CD14-positive monocyte (primary cell): ENCODE data around the gene SP110. TPM values are rescaled to one million over a fixed set of nuclear protein-coding genes. Genes with fewer than 3 reads are reported as not detected.

Experiments
- DNase-seq, 3 donors: peaks; one replicate each; pipeline ENCODE4 v3.0.0-alpha.2; 2011 to 2022
- H2AFZ ChIP-seq: 2 replicates; pipeline ENCODE4 v1.6.0; 2012; ENCODE audit warnings: mild to moderate bottlenecking, low read depth, low read length, inconsistent platforms; ENCODE audit not compliant: insufficient read depth, poor library complexity, severe bottlenecking
- H3K27ac ChIP-seq, 2 donors: 1 replicate in 1 of 2; 2 replicates in 1 of 2; pipeline ENCODE4 v1.5.1; 2012 to 2013; ENCODE audit warnings: low read length in 2 of 2, control low read depth in 1 of 2, inconsistent platforms in 1 of 2, low read depth in 1 of 2, mild to moderate bottlenecking in 1 of 2
- H3K27me3 ChIP-seq, 2 donors: one replicate each; pipeline versions ENCODE4 v1.6.0 to v1.6.1; 2011 to 2013; ENCODE audit warnings: low read length in 2 of 2; ENCODE audit not compliant: control insufficient read depth in 2 of 2, insufficient read depth in 2 of 2
- H3K36me3 ChIP-seq, 2 donors: replicated peaks in 1 of 2; 1 replicate in 1 of 2; 2 replicates in 1 of 2; pipeline versions ENCODE4 v1.5.1 to v1.6.1; 2012 to 2013; ENCODE audit warnings: low read length in 2 of 2, control low read depth in 1 of 2, inconsistent platforms in 1 of 2, mild to moderate bottlenecking in 1 of 2; ENCODE audit not compliant: insufficient read depth in 2 of 2, control insufficient read depth in 1 of 2
- H3K4me1 ChIP-seq, 2 donors: 1 replicate in 1 of 2; 2 replicates in 1 of 2; pipeline versions ENCODE4 v1.5.1 to v1.6.1; 2012 to 2013; ENCODE audit warnings: low read length in 2 of 2, control low read depth in 1 of 2, inconsistent platforms in 1 of 2, mild to moderate bottlenecking in 1 of 2, moderate library complexity in 1 of 2; ENCODE audit not compliant: insufficient read depth in 2 of 2, control insufficient read depth in 1 of 2
- H3K4me2 ChIP-seq: replicated peaks from 2 replicates; pipeline ENCODE3; 2012; ENCODE audit warnings: low read length, moderate library complexity, mild to moderate bottlenecking; ENCODE audit not compliant: poor library complexity, severe bottlenecking; ENCODE audit errors: extremely low read depth
- H3K4me3 ChIP-seq, 3 experiments: fragments of 200-600 bp in 1 of 3; sonication (generic) in 1 of 3; replicated peaks in 1 of 3; 1 replicate in 2 of 3; 2 replicates in 1 of 3; pipeline ENCODE4 v1.5.1; 2011 to 2013; ENCODE audit warnings: low read length in 3 of 3, mild to moderate bottlenecking in 3 of 3, control low read depth in 2 of 3, low read depth in 2 of 3, inconsistent platforms in 1 of 3, moderate library complexity in 1 of 3
- H3K79me2 ChIP-seq: 2 replicates; pipeline ENCODE4 v1.6.0; 2012; ENCODE audit warnings: mild to moderate bottlenecking, control low read depth, inconsistent platforms, low read length, moderate library complexity; ENCODE audit not compliant: insufficient read depth
- H3K9ac ChIP-seq: 2 replicates; pipeline ENCODE4 v1.6.0; 2017; ENCODE audit warnings: low read length, mild to moderate bottlenecking; ENCODE audit not compliant: insufficient read depth, poor library complexity, severe bottlenecking
- H3K9me3 ChIP-seq, 2 donors: replicated peaks in 1 of 2; 1 replicate in 1 of 2; 2 replicates in 1 of 2; pipeline versions ENCODE4 v1.5.1 to v1.6.1; 2012 to 2013; ENCODE audit warnings: low read length in 2 of 2, control low read depth in 1 of 2; ENCODE audit not compliant: control insufficient read depth in 1 of 2, insufficient read depth in 1 of 2
- H4K20me1 ChIP-seq: 2 replicates; pipeline ENCODE4 v1.6.0; 2012; ENCODE audit warnings: mild to moderate bottlenecking, low read length, control low read depth, moderate library complexity; ENCODE audit not compliant: insufficient read depth
- H3K27ac Mint-ChIP-seq, 7 donors: one replicate each; pipeline ENCODE4 v1.8.0; 2020; ENCODE audit warnings: mild to moderate bottlenecking in 7 of 7, mixed read lengths in 7 of 7, moderate library complexity in 6 of 7, inconsistent platforms in 2 of 7
- H3K27me3 Mint-ChIP-seq, 3 donors: one replicate each; pipeline ENCODE4 v1.8.0; 2021 to 2022; ENCODE audit warnings: low read depth in 3 of 3, mild to moderate bottlenecking in 3 of 3, mixed read lengths in 3 of 3, moderate library complexity in 3 of 3, inconsistent platforms in 1 of 3
- H3K36me3 Mint-ChIP-seq, 2 donors: one replicate each; pipeline ENCODE4 v1.8.0; 2020; ENCODE audit warnings: mixed read lengths in 2 of 2, inconsistent platforms in 1 of 2, mild to moderate bottlenecking in 1 of 2
- H3K4me1 Mint-ChIP-seq: one replicate; pipeline ENCODE4 v1.8.0; 2020; ENCODE audit warnings: mild to moderate bottlenecking, mixed read lengths
- H3K4me3 Mint-ChIP-seq, 2 donors: one replicate each; pipeline ENCODE4 v1.8.0; 2020; ENCODE audit warnings: mild to moderate bottlenecking in 2 of 2, mixed read lengths in 2 of 2, moderate library complexity in 1 of 2
- H3K9me3 Mint-ChIP-seq, 7 donors: one replicate each; pipeline ENCODE4 v1.8.0; 2020 to 2022; ENCODE audit warnings: mixed read lengths in 7 of 7, mild to moderate bottlenecking in 6 of 7, moderate library complexity in 6 of 7, inconsistent platforms in 2 of 7
- WGBS: methylation state at CpG from one replicate; pipeline ENCODE4 v1.1.5; 2013; ENCODE audit warnings: missing lambda C conversion rate; ENCODE audit not compliant: insufficient coverage; 5-methylcytosine and 5-hydroxymethylcytosine counted together
- intact Hi-C, 2 donors: fragments of 100-400 bp; cut with micrococcal nuclease; formaldehyde crosslinking; loops; one replicate each; pipeline versions ENCODE4 v1.15.0 to v1.15.1; 2023
- polyA plus RNA-seq, 3 donors: library from polyadenylated mRNA; depleted of rRNA in 1 of 3; unstranded in 2 of 3; stranded (reverse) in 1 of 3; fragments of 300-500 nt in 2 of 3; fragments of >200 nt in 1 of 3; fragmentation: Illumina TruSeq in 2 of 3; gene quantifications; 1 replicate in 2 of 3; 2 replicates in 1 of 3; pipeline ENCODE4 v1.2.3, GENCODE V29; 2012 to 2021
- TF ChIP-seq, protein P1 (sequence below): fragments of 200-600 bp; IDR thresholded peaks from one replicate; pipeline ENCODE4 v1.8.0; 2022; ENCODE audit warnings: antibody characterized with exemption, mild to moderate bottlenecking

The SP110 gene
- polyA plus RNA-seq, 3 donors = 39.1 to 66.1 (median 65.5) TPM

DNA sequence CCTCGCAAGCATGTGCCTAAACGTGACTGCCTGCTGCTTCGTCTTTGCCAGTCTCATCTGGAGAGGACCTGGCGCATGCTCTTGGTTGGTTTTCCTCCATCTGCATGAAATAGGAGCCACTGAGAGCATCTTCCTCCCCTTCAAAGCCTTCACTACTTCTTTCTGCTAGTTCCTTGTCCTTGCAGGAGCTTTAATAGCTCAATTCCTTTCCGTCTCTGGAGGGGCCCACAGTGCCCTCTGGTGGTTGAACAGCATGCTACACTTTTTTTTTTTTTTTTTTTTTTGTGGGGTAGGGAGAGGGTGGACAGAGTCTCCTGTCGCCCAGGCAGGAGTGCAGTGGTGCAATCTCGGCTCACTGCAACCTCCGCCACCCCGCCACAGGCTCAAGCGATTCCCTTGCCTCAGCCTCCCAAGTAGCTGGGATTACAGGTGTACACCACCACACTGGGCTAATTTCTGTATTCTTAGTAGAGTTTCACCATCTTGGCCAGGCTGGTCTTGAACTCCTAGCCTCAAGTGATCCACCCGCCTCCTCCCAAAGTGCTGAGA is 59.6 kb downstream of the SP110 start:
- Histone ChIP-seq H3K27ac (no peak overlapping the region), H2AFZ (no peak overlapping the region), H3K4me2 (no peak overlapping the region), H3K9ac (no peak overlapping the region), H3K36me3 (peaks cover 0 to 14% of the 10 kb centered on the region in 2 donors), H3K79me2 (no peaks in the 10 kb centered on the region), H4K20me1 (no peaks in the 10 kb centered on the region), H3K4me1 (peaks cover 4 to 6% of the 10 kb centered on the region in 2 donors), H3K4me3 (no peak overlapping the region), H3K9me3 (no peaks in the 10 kb centered on the region), H3K27me3 (no peaks in the 10 kb centered on the region)
- Mint-ChIP-seq H3K27ac (peak overlapping the region in 3 of 7 donors; percentile 32 to 83 (median 54)), H3K4me1 (peaks cover 25% of the 10 kb centered on the region), H3K27me3 (peaks cover 1 to 5% (median 1%) of the 10 kb centered on the region in 3 donors), H3K4me3 (no peak overlapping the region), H3K36me3 (peaks cover 21 to 25% of the 10 kb centered on the region in 2 donors), H3K9me3 (peaks cover 3 to 11% (median 4%) of the 10 kb centered on the region in 7 donors)
- intact Hi-C loops = no loop called here
- 27% methylated on average over 8 of the region's 11 CpGs for WGBS
- DNase-seq = peak; percentile 44 to 57 (median 52)
- TF ChIP-seq, protein P1, sequence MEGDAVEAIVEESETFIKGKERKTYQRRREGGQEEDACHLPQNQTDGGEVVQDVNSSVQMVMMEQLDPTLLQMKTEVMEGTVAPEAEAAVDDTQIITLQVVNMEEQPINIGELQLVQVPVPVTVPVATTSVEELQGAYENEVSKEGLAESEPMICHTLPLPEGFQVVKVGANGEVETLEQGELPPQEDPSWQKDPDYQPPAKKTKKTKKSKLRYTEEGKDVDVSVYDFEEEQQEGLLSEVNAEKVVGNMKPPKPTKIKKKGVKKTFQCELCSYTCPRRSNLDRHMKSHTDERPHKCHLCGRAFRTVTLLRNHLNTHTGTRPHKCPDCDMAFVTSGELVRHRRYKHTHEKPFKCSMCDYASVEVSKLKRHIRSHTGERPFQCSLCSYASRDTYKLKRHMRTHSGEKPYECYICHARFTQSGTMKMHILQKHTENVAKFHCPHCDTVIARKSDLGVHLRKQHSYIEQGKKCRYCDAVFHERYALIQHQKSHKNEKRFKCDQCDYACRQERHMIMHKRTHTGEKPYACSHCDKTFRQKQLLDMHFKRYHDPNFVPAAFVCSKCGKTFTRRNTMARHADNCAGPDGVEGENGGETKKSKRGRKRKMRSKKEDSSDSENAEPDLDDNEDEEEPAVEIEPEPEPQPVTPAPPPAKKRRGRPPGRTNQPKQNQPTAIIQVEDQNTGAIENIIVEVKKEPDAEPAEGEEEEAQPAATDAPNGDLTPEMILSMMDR = peak; percentile 87

DNA sequence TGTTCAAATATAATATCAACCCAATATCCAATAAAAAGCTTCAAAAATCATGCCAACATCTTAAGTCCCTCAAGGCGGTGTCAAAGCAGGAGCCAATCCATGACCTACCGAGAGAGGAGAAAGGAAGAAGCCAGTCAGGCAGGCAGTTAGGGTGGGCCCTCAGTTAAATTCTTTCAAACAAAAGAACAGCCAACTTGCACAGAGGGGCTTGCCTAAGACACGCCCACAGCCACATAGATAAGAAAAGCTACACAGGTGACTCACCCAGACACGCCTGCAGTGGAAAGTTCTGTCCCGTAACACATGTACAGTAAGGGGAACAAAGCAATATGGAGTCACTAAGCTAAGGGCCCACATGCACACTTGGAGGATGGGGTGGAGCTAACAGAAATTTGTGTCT is 61.3 kb downstream of the SP110 start:
- H3K36me3 ChIP-seq = no peaks in the 10 kb centered on the region
- Mint-ChIP-seq H3K27ac (no peak overlapping the region), H3K4me1 (peaks cover 27% of the 10 kb centered on the region), H3K4me3 (no peak overlapping the region), H3K27me3 (peaks cover 1 to 5% (median 2%) of the 10 kb centered on the region in 3 donors), H3K36me3 (peaks cover 7 to 9% of the 10 kb centered on the region in 2 donors), H3K9me3 (peaks cover under 1 to 9% (median 3%) of the 10 kb centered on the region in 7 donors)
- no peak overlapping the region for H3K4me3 ChIP-seq
- 80% methylated on average over 1 of the region's 5 CpGs for WGBS
- TF ChIP-seq, protein P1 = no peak
- no peak for DNase-seq
- H3K27me3 ChIP-seq = no peaks in the 10 kb centered on the region
- no peak overlapping the region for H3K9ac ChIP-seq
- H3K79me2 ChIP-seq = no peaks in the 10 kb centered on the region
- intact Hi-C loops = loop anchor here (2.0 to 5.0 kb wide), 2 partner anchors 150 to 151 kb away; no protein-coding TSS in a partner anchor
- no peak overlapping the region for H3K27ac ChIP-seq
- no peaks in the 10 kb centered on the region for H3K9me3 ChIP-seq
- H4K20me1 ChIP-seq = no peaks in the 10 kb centered on the region
- H3K4me1 ChIP-seq = peaks cover 7 to 13% of the 10 kb centered on the region in 2 donors
- H3K4me2 ChIP-seq = no peak overlapping the region
- no peak overlapping the region for H2AFZ ChIP-seq
